8988T (cell line): ENCODE data around the gene ZNF200.

Source experiments
- DNase-seq: peaks from one replicate; pipeline ENCODE4 v3.0.0; 2011

Gene ZNF200

GRCh38 chr16:3173892-3174617 lies 60.9 kb downstream of the ZNF200 start:
- DNase-seq = no peak
